Vagina (tissue), 2 donors: ENCODE results near the gene DNAH7.

ENCODE experiments used
- POLR2A ChIP-seq, 2 donors: fragments of 450-650 bp; IDR thresholded peaks; one replicate each; pipeline ENCODE4 v1.6.1; 2017; ENCODE audit warnings: antibody characterized with exemption in 2 of 2, mild to moderate bottlenecking in 2 of 2, moderate library complexity in 2 of 2
- TF ChIP-seq, protein P1 (sequence below), 3 experiments: fragments of 450-650 bp in 2 of 3; fragments of 200-600 bp in 1 of 3; sonication (generic) in 1 of 3; IDR thresholded peaks; one replicate each; pipeline ENCODE4 v1.5.1; 2017 to 2019; ENCODE audit warnings: antibody characterized with exemption in 3 of 3, mild to moderate bottlenecking in 2 of 3, moderate library complexity in 2 of 3

DNA sequence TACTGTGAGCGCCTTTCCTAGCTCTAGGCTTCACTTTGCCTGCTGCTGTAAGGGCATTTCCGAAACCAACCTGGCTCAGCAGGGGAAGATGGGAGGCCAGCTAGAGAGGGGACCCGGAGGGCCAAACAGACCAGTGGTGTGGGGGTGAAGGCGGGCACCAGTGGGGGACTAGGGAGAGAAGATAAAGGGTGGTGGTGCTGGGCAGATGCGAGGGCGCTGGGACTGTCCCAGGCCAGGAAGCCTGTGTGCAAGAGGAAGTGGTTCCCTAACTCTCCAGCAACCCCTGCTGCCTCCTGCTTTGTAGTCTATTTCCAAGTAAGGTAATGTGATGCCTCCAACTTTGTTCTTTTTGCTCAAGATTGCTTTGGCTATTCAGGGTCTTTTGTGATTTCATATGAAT is 73.1 kb downstream of the DNAH7 start:
- TF ChIP-seq, protein P1, sequence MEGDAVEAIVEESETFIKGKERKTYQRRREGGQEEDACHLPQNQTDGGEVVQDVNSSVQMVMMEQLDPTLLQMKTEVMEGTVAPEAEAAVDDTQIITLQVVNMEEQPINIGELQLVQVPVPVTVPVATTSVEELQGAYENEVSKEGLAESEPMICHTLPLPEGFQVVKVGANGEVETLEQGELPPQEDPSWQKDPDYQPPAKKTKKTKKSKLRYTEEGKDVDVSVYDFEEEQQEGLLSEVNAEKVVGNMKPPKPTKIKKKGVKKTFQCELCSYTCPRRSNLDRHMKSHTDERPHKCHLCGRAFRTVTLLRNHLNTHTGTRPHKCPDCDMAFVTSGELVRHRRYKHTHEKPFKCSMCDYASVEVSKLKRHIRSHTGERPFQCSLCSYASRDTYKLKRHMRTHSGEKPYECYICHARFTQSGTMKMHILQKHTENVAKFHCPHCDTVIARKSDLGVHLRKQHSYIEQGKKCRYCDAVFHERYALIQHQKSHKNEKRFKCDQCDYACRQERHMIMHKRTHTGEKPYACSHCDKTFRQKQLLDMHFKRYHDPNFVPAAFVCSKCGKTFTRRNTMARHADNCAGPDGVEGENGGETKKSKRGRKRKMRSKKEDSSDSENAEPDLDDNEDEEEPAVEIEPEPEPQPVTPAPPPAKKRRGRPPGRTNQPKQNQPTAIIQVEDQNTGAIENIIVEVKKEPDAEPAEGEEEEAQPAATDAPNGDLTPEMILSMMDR (IDR thresholded peaks at IDR 0.05), result no peak
- no peak for TF ChIP-seq POLR2A (IDR thresholded peaks at IDR 0.05)
